Sigmoid colon (tissue), 4 donors: ENCODE measurements around the gene CACNG4.

Experiments
- CTCF ChIP-seq, 4 experiments: fragments of 450-650 bp in 3 of 4; fragments of 200-600 bp in 1 of 4; IDR thresholded peaks; one replicate each; pipeline ENCODE4 v1.5.1; 2016 to 2019; ENCODE audit warnings: antibody characterized with exemption in 4 of 4, mild to moderate bottlenecking in 3 of 4, moderate library complexity in 2 of 4
- EP300 ChIP-seq, 4 donors: sonication (generic); formaldehyde crosslinking; IDR thresholded peaks; one replicate each; pipeline ENCODE4 v1.6.1; 2017; ENCODE audit warnings: antibody characterized with exemption in 4 of 4
- POLR2A ChIP-seq, 2 donors: fragments of 450-650 bp; IDR thresholded peaks; one replicate each; pipeline ENCODE4 v1.6.1; 2016; ENCODE audit warnings: antibody characterized with exemption in 2 of 2, mild to moderate bottlenecking in 2 of 2, moderate library complexity in 2 of 2

GRCh38 chr17:66975614-66976378, 11.3 kb downstream of the CACNG4 start:
- TF ChIP-seq CTCF (IDR thresholded peaks at IDR 0.05) = no peak
- TF ChIP-seq EP300 (IDR thresholded peaks at IDR 0.05) = no peak
- no peak for TF ChIP-seq POLR2A (IDR thresholded peaks at IDR 0.05)
